DND-41 (cell line): Measurements from ENCODE around the gene PLXNA3.

Source experiments
- ATAC-seq: fragments of 200-7000 bp; cut with Tn5 transposase; 3 replicates; pipeline ENCODE4 v1.9.1; 2021; ENCODE audit warnings: low read depth; ENCODE audit not compliant: insufficient read depth
- DNase-seq: peaks from one replicate; pipeline ENCODE4 v3.0.0-alpha.2; 2020
- H2AFZ ChIP-seq: 2 replicates; pipeline ENCODE4 v1.6.0; 2012; ENCODE audit warnings: low read depth, low read length
- H3K27ac ChIP-seq: 2 replicates; pipeline ENCODE4 v1.5.1; 2012; ENCODE audit warnings: low read length, inconsistent platforms
- H3K27me3 ChIP-seq: fragments of 200-600 bp; sonication (generic); 2 replicates; pipeline ENCODE4 v1.6.0; 2012; ENCODE audit warnings: low read length, mild to moderate bottlenecking, inconsistent platforms; ENCODE audit not compliant: insufficient read depth, poor library complexity
- H3K36me3 ChIP-seq: 2 replicates; pipeline ENCODE4 v1.5.1; 2012; ENCODE audit warnings: low read length, inconsistent platforms; ENCODE audit not compliant: insufficient read depth
- H3K4me1 ChIP-seq: 2 replicates; pipeline ENCODE4 v1.5.1; 2012; ENCODE audit warnings: mild to moderate bottlenecking, low read length; ENCODE audit not compliant: insufficient read depth
- H3K4me2 ChIP-seq: 2 replicates; pipeline ENCODE4 v1.6.0; 2012; ENCODE audit warnings: mild to moderate bottlenecking, moderate library complexity, low read length, inconsistent platforms; ENCODE audit not compliant: insufficient read depth
- H3K4me3 ChIP-seq, 2 experiments: fragments of 200-600 bp in 1 of 2; shearing (Covaris generic) in 1 of 2; 2 replicates each; pipeline ENCODE4 v1.5.1; 2012 to 2016; ENCODE audit warnings: inconsistent platforms in 2 of 2, low read length in 2 of 2, mild to moderate bottlenecking in 2 of 2, low read depth in 1 of 2, moderate library complexity in 1 of 2
- H3K79me2 ChIP-seq: 2 replicates; pipeline ENCODE4 v1.6.0; 2012; ENCODE audit warnings: low read length, inconsistent platforms; ENCODE audit not compliant: insufficient read depth
- H3K9ac ChIP-seq: 2 replicates; pipeline ENCODE4 v1.6.0; 2012; ENCODE audit warnings: low read depth, mild to moderate bottlenecking, inconsistent platforms, low read length, moderate library complexity
- H3K9me3 ChIP-seq: 2 replicates; pipeline ENCODE4 v1.5.1; 2012; ENCODE audit warnings: low read length, moderate library complexity, mild to moderate bottlenecking, inconsistent platforms; ENCODE audit not compliant: insufficient read depth, severe bottlenecking
- H4K20me1 ChIP-seq: 2 replicates; pipeline ENCODE4 v1.6.0; 2012; ENCODE audit warnings: low read length; ENCODE audit not compliant: insufficient read depth
- CTCF ChIP-seq: IDR thresholded peaks from 2 replicates; pipeline ENCODE4 v1.5.1; 2012; ENCODE audit warnings: borderline replicate concordance, low read length, moderate library complexity, mild to moderate bottlenecking; ENCODE audit not compliant: poor library complexity, severe bottlenecking; ENCODE audit errors: extremely low read depth
- EZH2 ChIP-seq: IDR thresholded peaks from 3 replicates; pipeline ENCODE4 v1.6.1; 2012; ENCODE audit warnings: borderline replicate concordance, low read depth, mild to moderate bottlenecking, moderate library complexity, low read length, inconsistent platforms; ENCODE audit not compliant: severe bottlenecking

The PLXNA3 gene

GRCh38 chrX:154433605-154434004 lies 24.5 kb upstream of the PLXNA3 start:
- no peaks in the 10 kb centered on the region for H3K27me3 ChIP-seq
- no peak overlapping the region for H2AFZ ChIP-seq
- TF ChIP-seq EZH2 (no peak), CTCF (no peak)
- no peaks in the 10 kb centered on the region for H3K9me3 ChIP-seq
- peaks cover 51% of the 10 kb centered on the region for H3K36me3 ChIP-seq
- no peak overlapping the region for H3K9ac ChIP-seq
- H4K20me1 ChIP-seq, result peaks cover 11% of the 10 kb centered on the region
- H3K4me2 ChIP-seq, result no peak overlapping the region
- no peak overlapping the region for H3K4me3 ChIP-seq
- DNase-seq (no peak), ATAC-seq (no peak)
- H3K4me1 ChIP-seq, result peaks cover 41% of the 10 kb centered on the region
- no peak overlapping the region for H3K27ac ChIP-seq
- peaks cover 35% of the 10 kb centered on the region for H3K79me2 ChIP-seq

GRCh38 chrX:154434394-154435168 lies 23.5 kb upstream of the PLXNA3 start:
- H3K36me3 ChIP-seq, result peaks cover 59% of the 10 kb centered on the region
- H3K4me3 ChIP-seq, result no peak overlapping the region
- H4K20me1 ChIP-seq, result peaks cover 18% of the 10 kb centered on the region
- no peak for DNase-seq
- H3K4me2 ChIP-seq, result no peak overlapping the region
- no peak for ATAC-seq
- peaks cover 41% of the 10 kb centered on the region for H3K4me1 ChIP-seq
- H3K9me3 ChIP-seq, result no peaks in the 10 kb centered on the region
- no peak for TF ChIP-seq CTCF
- TF ChIP-seq EZH2, result no peak
- H2AFZ ChIP-seq, result no peak overlapping the region
- H3K27ac ChIP-seq, result no peak overlapping the region
- H3K27me3 ChIP-seq, result no peaks in the 10 kb centered on the region
- H3K9ac ChIP-seq, result no peak overlapping the region
- peaks cover 32% of the 10 kb centered on the region for H3K79me2 ChIP-seq

- peaks cover 65% of the 10 kb centered on the region for H3K36me3 ChIP-seq
- H3K27me3 ChIP-seq, result no peaks in the 10 kb centered on the region
- peaks cover 34% of the 10 kb centered on the region for H3K79me2 ChIP-seq
- ATAC-seq, result no peak
- H3K4me3 ChIP-seq, result no peak overlapping the region
- no peak for TF ChIP-seq EZH2
- no peak for TF ChIP-seq CTCF
- no peaks in the 10 kb centered on the region for H3K9me3 ChIP-seq
- DNase-seq, result no peak
- peaks cover 35% of the 10 kb centered on the region for H3K4me1 ChIP-seq
- no peak overlapping the region for H2AFZ ChIP-seq
- H3K4me2 ChIP-seq, result no peak overlapping the region
- H3K27ac ChIP-seq, result no peak overlapping the region
- H4K20me1 ChIP-seq, result peaks cover 19% of the 10 kb centered on the region
- no peak overlapping the region for H3K9ac ChIP-seq
Observed at GRCh38 chrX:154435171-154435733, 22.8 kb upstream of the PLXNA3 start.
